ENCODE measurements around the gene FAM184B.
A peak's percentile ranks its signal among the peaks of the same experiment; 100 is the strongest.

Gene FAM184B

GRCh38 chr4:17773135-17773698 is 8.2 kb downstream of the FAM184B start:
- no peak for DNase-seq (ENCODE audit: low spot score)

GRCh38 chr4:17771284-17771908 is 10.0 kb downstream of the FAM184B start:
- no peak for DNase-seq (ENCODE audit: low spot score)

GRCh38 chr4:17770845-17771244 is 10.6 kb downstream of the FAM184B start:
- no peak for DNase-seq (ENCODE audit: low spot score)

- DNase-seq (ENCODE audit: low spot score) = no peak
Measured at GRCh38 chr4:17769406-17770174, 11.8 kb downstream of the FAM184B start.

- no peak for DNase-seq (ENCODE audit: low spot score)
Measured at GRCh38 chr4:17766826-17767458, 14.5 kb downstream of the FAM184B start.

- no peak for DNase-seq (ENCODE audit: low spot score)
Measured at GRCh38 chr4:17765514-17766286, 15.7 kb downstream of the FAM184B start.

GRCh38 chr4:17763931-17764330 is 17.5 kb downstream of the FAM184B start:
- no peak for DNase-seq (ENCODE audit: low spot score)

GRCh38 chr4:17763416-17763815 is 18.0 kb downstream of the FAM184B start:
- peak; percentile 50 for DNase-seq (ENCODE audit: low spot score)

- peak; percentile 20 for DNase-seq (ENCODE audit: low spot score)
Measured at GRCh38 chr4:17762726-17763125, 18.7 kb downstream of the FAM184B start.

GRCh38 chr4:17761062-17761461 is 20.4 kb downstream of the FAM184B start:
- no peak for DNase-seq (ENCODE audit: low spot score)

GRCh38 chr4:17760626-17761025 is 20.8 kb downstream of the FAM184B start:
- DNase-seq (ENCODE audit: low spot score) = no peak

GRCh38 chr4:17758485-17758884 is 22.9 kb downstream of the FAM184B start:
- no peak for DNase-seq (ENCODE audit: low spot score)

- no peak for DNase-seq (ENCODE audit: low spot score)
Measured at GRCh38 chr4:17757621-17758020, 23.8 kb downstream of the FAM184B start.

- no peak for DNase-seq (ENCODE audit: low spot score)
Measured at GRCh38 chr4:17753646-17754045, 27.8 kb downstream of the FAM184B start.

GRCh38 chr4:17740702-17741101 is 40.7 kb downstream of the FAM184B start:
- no peak for DNase-seq (ENCODE audit: low spot score)

GRCh38 chr4:17736484-17736883 is 44.9 kb downstream of the FAM184B start:
- DNase-seq (ENCODE audit: low spot score) = no peak

- DNase-seq (ENCODE audit: low spot score) = no peak
Measured at GRCh38 chr4:17726911-17727310, 54.5 kb downstream of the FAM184B start.

- DNase-seq (ENCODE audit: low spot score) = no peak
Measured at GRCh38 chr4:17723648-17724047, 57.8 kb downstream of the FAM184B start.

- DNase-seq (ENCODE audit: low spot score) = no peak
Measured at GRCh38 chr4:17722356-17722700, 59.1 kb downstream of the FAM184B start.

- peak; percentile 21 for DNase-seq (ENCODE audit: low spot score)
Measured at GRCh38 chr4:17721496-17722355, 59.7 kb downstream of the FAM184B start.

- DNase-seq (ENCODE audit: low spot score) = no peak
Measured at GRCh38 chr4:17719106-17719505, 62.3 kb downstream of the FAM184B start.
